GM12878 (cell line): Measurements from ENCODE around the gene AGBL3. TPM values are rescaled to one million over a fixed set of nuclear protein-coding genes. Genes with fewer than 3 reads are reported as not detected.

Source experiments
- FOXK2 ChIP-seq: fragments of 450-650 bp; IDR thresholded peaks from 2 replicates; pipeline ENCODE4 v1.6.1; 2017; ENCODE audit warnings: mild to moderate bottlenecking, moderate library complexity
- HSF1 ChIP-seq: fragments of 150-350 bp; IDR thresholded peaks from 2 replicates; pipeline ENCODE4 v1.6.1; 2014; ENCODE audit warnings: mild to moderate bottlenecking, low read depth, low read length
- MYB ChIP-seq: fragments of 150-350 bp; IDR thresholded peaks from 2 replicates; pipeline ENCODE4 v1.6.1; 2014; ENCODE audit warnings: mild to moderate bottlenecking, low read depth, low read length, borderline replicate concordance
- NKRF ChIP-seq: fragments of 450-650 bp; conservative IDR thresholded peaks from 2 replicates; pipeline ENCODE4 v1.6.1; 2017; ENCODE audit warnings: mild to moderate bottlenecking, moderate library complexity
- PAX8 ChIP-seq: fragments of 450-650 bp; IDR thresholded peaks from 2 replicates; pipeline ENCODE4 v1.6.1; 2017; ENCODE audit warnings: mild to moderate bottlenecking, moderate library complexity
- RAD21 ChIP-seq: IDR thresholded peaks from 2 replicates; pipeline ENCODE4 v1.6.1; 2011; ENCODE audit warnings: mild to moderate bottlenecking, low read depth, low read length, moderate library complexity; ENCODE audit not compliant: insufficient read depth
- SKIL ChIP-seq: fragments of 450-650 bp; IDR thresholded peaks from 2 replicates; pipeline ENCODE4 v1.6.1; 2017; ENCODE audit warnings: mild to moderate bottlenecking, low read depth, inconsistent platforms; ENCODE audit not compliant: poor library complexity, severe bottlenecking
- polyA plus RNA-seq, 11 experiments: library from polyadenylated mRNA; depleted of rRNA in 4 of 11; unstranded in 6 of 11; stranded (reverse) in 5 of 11; fragments of >200 nt; fragmentation: Nextera tagmentation in 4 of 11; fragmentation: Illumina TruSeq in 1 of 11; extraction: Ambion mirVana in 4 of 11; extraction: Trizol in 1 of 11; gene quantifications; 1 replicate in 1 of 11; 2 replicates in 10 of 11; pipeline versions ENCODE4 v1.2.1 to v1.2.3, GENCODE V29; 2011 to 2016; ENCODE audit warnings: inconsistent platforms in 2 of 11, missing spikeins in 2 of 11, low read depth in 1 of 11
- total RNA-seq, 4 experiments: library from RNA; depleted of rRNA in 3 of 4; stranded (reverse); fragments of >200 nt in 3 of 4; fragmentation: Illumina TruSeq in 1 of 4; extraction: Trizol in 1 of 4; gene quantifications; 2 replicates each; pipeline versions ENCODE4 v1.2.1 to v1.2.3, GENCODE V29; 2013 to 2021

The AGBL3 gene
- total and polyA plus RNA-seq, 10 of the 15 experiments (the other 5 are each of a cell fraction or from before 2014, with no cell fraction given), result 0.82 to 12.4 (median 3.7) TPM

- no peak for TF ChIP-seq RAD21
- TF ChIP-seq NKRF, result no peak
- no peak for TF ChIP-seq FOXK2
- no peak for TF ChIP-seq HSF1
- TF ChIP-seq PAX8, result no peak
- TF ChIP-seq SKIL, result no peak
- no peak for TF ChIP-seq MYB
Measured at GRCh38 chr7:134959810-134960209, 26.5 kb upstream of the AGBL3 start (continued).
